KMS-11 (cell line): ENCODE measurements around the gene MATK.
A peak's percentile ranks its signal among the peaks of the same experiment; 100 is the strongest.
"Not testable (repeated sequence)": the region's sequence is repeated elsewhere in the genome, so short reads cannot be mapped to it uniquely, and the experiment has no call there.

Source experiments
- H2AFZ ChIP-seq: fragments of 200-600 bp; sonication (generic); 2 replicates; pipeline ENCODE4 v1.6.1; 2016; ENCODE audit warnings: antibody characterized with exemption, mixed run types, low read depth
- H3K27ac ChIP-seq: fragments of 200-600 bp; sonication (generic); 2 replicates; pipeline ENCODE4 v1.6.1; 2016; ENCODE audit warnings: mild to moderate bottlenecking, mixed run types
- H3K27me3 ChIP-seq: fragments of 200-600 bp; sonication (generic); 2 replicates; pipeline ENCODE4 v1.6.1; 2017; ENCODE audit warnings: mild to moderate bottlenecking, low read depth, mixed run types, moderate library complexity; ENCODE audit not compliant: insufficient read depth
- H3K36me3 ChIP-seq: fragments of 200-600 bp; sonication (generic); 2 replicates; pipeline ENCODE4 v1.6.1; 2017; ENCODE audit warnings: mild to moderate bottlenecking, mixed run types; ENCODE audit not compliant: insufficient read depth
- H3K4me1 ChIP-seq: fragments of 200-600 bp; sonication (generic); 2 replicates; pipeline ENCODE4 v1.6.1; 2016; ENCODE audit warnings: mild to moderate bottlenecking, low read depth, mixed run types; ENCODE audit not compliant: poor library complexity, severe bottlenecking
- H3K4me2 ChIP-seq: fragments of 200-600 bp; sonication (generic); 2 replicates; pipeline ENCODE4 v1.7.0; 2016; ENCODE audit warnings: mild to moderate bottlenecking, mixed run types
- H3K4me3 ChIP-seq: fragments of 200-600 bp; sonication (generic); IDR thresholded peaks from 2 replicates; pipeline ENCODE4 v1.6.1; 2017; ENCODE audit warnings: low read depth, low read length, mixed read lengths; ENCODE audit not compliant: insufficient read depth
- H3K79me2 ChIP-seq: fragments of 200-600 bp; sonication (generic); 2 replicates; pipeline ENCODE4 v1.6.1; 2016; ENCODE audit warnings: low read depth, mixed run types; ENCODE audit not compliant: insufficient read depth
- H3K9ac ChIP-seq: fragments of 200-600 bp; sonication (generic); 2 replicates; pipeline ENCODE4 v1.6.1; 2016; ENCODE audit warnings: mild to moderate bottlenecking, mixed run types
- H4K20me1 ChIP-seq: fragments of 200-600 bp; sonication (generic); 2 replicates; pipeline ENCODE4 v1.6.1; 2016; ENCODE audit warnings: mild to moderate bottlenecking, mixed run types; ENCODE audit not compliant: insufficient read depth
- CTCF ChIP-seq: fragments of 200-600 bp; sonication (generic); conservative IDR thresholded peaks from 2 replicates; pipeline ENCODE4 v1.6.1; 2017; ENCODE audit warnings: low read depth, mild to moderate bottlenecking, antibody characterized with exemption, low read length, moderate library complexity, mixed read lengths

Gene MATK

GRCh38 chr19:3766520-3766919 is 19.7 kb downstream of the MATK start:
- no peak overlapping the region for H2AFZ ChIP-seq
- no peak overlapping the region for H3K9ac ChIP-seq
- no peak overlapping the region for H3K4me3 ChIP-seq
- no peak for TF ChIP-seq CTCF
- no peak overlapping the region for H3K4me2 ChIP-seq
- H3K27ac ChIP-seq: no peak overlapping the region
- H3K79me2 ChIP-seq: no peaks in the 10 kb centered on the region
- H3K27me3 ChIP-seq: no peaks in the 10 kb centered on the region
- no peaks in the 10 kb centered on the region for H3K36me3 ChIP-seq
- peaks cover 14% of the 10 kb centered on the region for H3K4me1 ChIP-seq
- H4K20me1 ChIP-seq: no peaks in the 10 kb centered on the region

- not testable (repeated sequence) for H3K27ac ChIP-seq, H3K79me2 ChIP-seq, H3K9ac ChIP-seq, H3K4me3 ChIP-seq, H3K27me3 ChIP-seq, H4K20me1 ChIP-seq, H2AFZ ChIP-seq, H3K4me2 ChIP-seq, H3K36me3 ChIP-seq
- peaks cover 15% of the 10 kb centered on the region for H3K4me1 ChIP-seq
Observed at GRCh38 chr19:3765757-3766156, 20.4 kb downstream of the MATK start.

DNA sequence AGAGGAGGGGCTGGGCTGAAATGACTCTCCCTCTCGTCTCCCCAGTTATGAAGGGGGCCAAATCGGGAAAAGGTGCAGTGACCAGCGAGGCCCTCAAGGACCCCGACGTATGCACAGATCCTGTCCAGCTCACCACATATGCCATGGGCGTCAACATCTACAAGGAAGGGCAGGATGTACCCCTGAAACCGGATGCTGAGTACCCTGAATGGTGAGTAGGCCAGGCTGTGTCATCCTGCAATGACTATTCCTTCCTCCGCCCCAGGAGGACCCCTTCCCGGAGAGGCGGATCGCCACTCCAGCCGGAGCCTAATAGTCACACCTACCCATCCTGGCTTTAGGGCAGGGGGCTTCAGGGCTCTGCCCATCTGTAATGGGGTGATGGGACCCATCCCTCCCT is 21.1 kb downstream of the MATK start:
- H3K79me2 ChIP-seq: peaks cover 10% of the 10 kb centered on the region; the same call in 1 of the 2 replicates
- no peak overlapping the region for H3K27ac ChIP-seq
- no peak overlapping the region for H3K9ac ChIP-seq
- no peaks in the 10 kb centered on the region for H3K27me3 ChIP-seq
- no peaks in the 10 kb centered on the region for H3K36me3 ChIP-seq
- peaks cover 22% of the 10 kb centered on the region for H3K4me1 ChIP-seq
- no peak for TF ChIP-seq CTCF
- H3K4me3 ChIP-seq: no peak overlapping the region
- no peak overlapping the region for H2AFZ ChIP-seq
- H4K20me1 ChIP-seq: no peaks in the 10 kb centered on the region
- H3K4me2 ChIP-seq: no peak overlapping the region

GRCh38 chr19:3762501-3763459 is 23.4 kb downstream of the MATK start, which contains the start of gene MRPL54:
Gene MRPL54, plus strand, starts transcription at chr19:3762682. Its CDS starts 19 bp downstream, at chr19:3762701.
- H3K4me2 ChIP-seq: peak within 1 kb of the TSS; percentile 80
- TF ChIP-seq CTCF: no peak
- no peaks in the 10 kb centered on the region for H4K20me1 ChIP-seq
- peak within 1 kb of the TSS; percentile 90 for H3K9ac ChIP-seq
- H3K27ac ChIP-seq: peak within 1 kb of the TSS; percentile 91
- no peaks in the 10 kb centered on the region for H3K36me3 ChIP-seq
- peaks cover 23% of the 10 kb centered on the region for H3K4me1 ChIP-seq
- no peaks in the 10 kb centered on the region for H3K27me3 ChIP-seq
- peaks cover 10% of the 10 kb centered on the region; the same call in 1 of the 2 replicates for H3K79me2 ChIP-seq
- no peak within 1 kb of the TSS for H3K4me3 ChIP-seq
- H2AFZ ChIP-seq: peak within 1 kb of the TSS; percentile 86

DNA sequence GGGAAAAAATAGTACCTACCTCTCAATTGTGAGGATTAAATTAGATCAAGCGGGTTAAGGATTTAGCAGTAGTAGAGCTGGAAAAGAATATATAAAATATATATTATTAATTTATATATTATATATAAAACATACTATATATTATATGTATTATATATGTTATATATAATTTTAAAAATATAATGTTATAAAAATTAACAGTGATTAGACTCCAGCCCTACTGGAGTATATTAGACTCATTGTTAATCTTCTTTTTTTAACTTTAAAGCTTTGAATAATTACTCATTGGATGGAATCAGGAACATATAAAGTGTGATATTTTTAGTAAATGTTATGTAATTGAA is 24.1 kb downstream of the MATK start:
- TF ChIP-seq CTCF: no peak

More for the DNA sequence above, 24.1 kb downstream of the MATK start:
- peaks cover 10% of the 10 kb centered on the region; the same call in 1 of the 2 replicates for H3K79me2 ChIP-seq
- peaks cover 23% of the 10 kb centered on the region for H3K4me1 ChIP-seq
- H3K4me3 ChIP-seq: no peak overlapping the region
- peak overlapping the region; percentile 80 for H3K4me2 ChIP-seq
- peak overlapping the region; percentile 91 for H3K27ac ChIP-seq
- no peak overlapping the region for H3K9ac ChIP-seq
- peak overlapping the region; percentile 86; the same call in 1 of the 2 replicates for H2AFZ ChIP-seq
- no peaks in the 10 kb centered on the region for H4K20me1 ChIP-seq
- H3K27me3 ChIP-seq: no peaks in the 10 kb centered on the region
- no peaks in the 10 kb centered on the region for H3K36me3 ChIP-seq
